ENCODE measurements around the gene CFAP46.

Gene CFAP46

GRCh38 chr10:132880128-132880981 lies 62.0 kb downstream of the CFAP46 start:
- DNase-seq (ENCODE audit: low spot score): no peak

DNA sequence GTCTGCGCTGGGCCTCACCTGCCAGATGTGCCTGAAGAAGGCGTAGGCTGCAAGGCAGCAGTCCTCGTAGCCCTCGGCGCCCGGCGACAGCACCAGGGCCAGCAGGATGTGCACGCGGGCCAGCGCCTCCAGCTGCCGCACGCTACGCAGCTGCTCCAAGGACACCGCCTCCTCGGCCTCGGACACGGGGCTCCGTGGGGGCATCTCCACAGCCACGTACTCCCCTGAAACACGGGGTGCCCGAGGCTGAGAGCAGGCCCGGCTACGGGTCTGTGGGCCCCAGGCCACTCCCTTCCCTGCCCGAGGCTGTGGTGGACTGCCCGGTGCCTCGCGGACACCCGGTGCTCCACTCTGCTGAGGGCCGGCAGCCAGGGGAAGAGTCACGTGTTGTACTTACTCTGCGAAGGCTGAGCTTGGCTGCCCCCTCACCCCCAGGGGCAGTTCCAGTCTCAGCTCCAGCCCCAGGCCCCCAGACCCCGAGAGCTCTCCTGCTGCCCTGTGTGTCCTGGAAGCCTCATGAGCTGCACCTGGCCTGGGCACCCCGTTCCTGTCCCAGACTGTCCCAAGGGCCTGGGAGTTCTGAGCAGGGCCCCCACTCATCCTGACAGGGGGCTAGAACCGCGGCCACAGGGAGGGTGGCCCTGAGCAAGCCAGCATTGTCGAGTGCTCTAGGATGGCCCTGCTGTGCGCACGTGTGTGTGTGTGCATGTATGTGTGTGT lies 62.8 kb downstream of the CFAP46 start:
- DNase-seq (ENCODE audit: low spot score): peak; percentile 46

GRCh38 chr10:132878730-132879407 lies 63.5 kb downstream of the CFAP46 start:
- DNase-seq (ENCODE audit: low spot score): peak; percentile 42

DNA sequence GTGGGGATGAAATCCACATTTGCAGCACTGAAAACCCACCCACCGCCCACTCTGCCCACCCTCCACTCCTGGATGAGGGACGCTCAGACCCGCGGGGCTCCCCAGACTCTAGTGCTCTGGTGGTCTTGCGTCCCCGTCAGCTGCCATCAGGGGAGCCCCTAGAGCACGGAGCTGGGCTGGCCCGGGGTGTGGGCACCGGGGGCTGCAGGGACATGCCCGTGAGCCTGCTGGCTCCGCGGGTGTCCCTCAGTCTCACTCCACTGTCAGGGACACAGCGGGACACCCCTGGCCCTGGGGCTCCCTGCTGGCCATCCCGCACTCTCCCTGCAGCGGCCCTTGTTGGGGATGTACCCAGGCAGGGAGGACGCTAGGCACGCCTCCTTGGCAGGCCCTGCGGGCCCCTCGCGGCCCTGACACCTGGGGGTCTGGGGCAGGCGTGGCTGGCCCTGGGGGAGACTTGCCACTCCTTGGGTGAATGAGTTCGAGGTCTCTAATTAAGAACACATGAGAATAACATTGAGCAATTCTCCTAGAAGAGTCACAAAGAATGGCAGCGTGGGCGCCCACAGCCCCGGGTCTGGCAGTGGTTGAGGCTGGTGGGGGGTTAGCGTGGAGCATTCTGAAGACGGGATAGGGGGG lies 64.2 kb downstream of the CFAP46 start:
- DNase-seq (ENCODE audit: low spot score): peak; percentile 42

DNA sequence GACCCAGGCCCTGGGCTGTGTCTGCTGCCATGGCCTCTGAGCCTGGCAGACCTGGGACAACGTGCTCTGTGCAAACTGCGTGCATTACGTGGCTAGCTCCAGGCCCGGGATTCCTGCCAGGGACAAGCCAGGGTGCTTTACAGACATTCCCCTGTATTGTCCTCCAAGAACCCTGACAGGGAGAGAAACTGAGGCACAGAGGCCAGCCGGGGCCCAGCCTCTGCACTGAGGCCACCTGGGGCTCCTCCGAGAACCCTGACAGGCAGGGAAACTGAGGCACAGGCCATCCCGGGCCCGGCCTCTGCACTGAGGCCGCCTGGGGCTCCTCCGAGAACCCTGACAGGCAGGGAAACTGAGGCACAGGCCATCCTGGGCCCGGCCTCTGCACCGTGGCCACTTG lies 64.9 kb downstream of the CFAP46 start:
- no peak for DNase-seq (ENCODE audit: low spot score)

GRCh38 chr10:132876993-132877431 lies 65.4 kb downstream of the CFAP46 start:
- DNase-seq (ENCODE audit: low spot score): peak; percentile 29

DNA sequence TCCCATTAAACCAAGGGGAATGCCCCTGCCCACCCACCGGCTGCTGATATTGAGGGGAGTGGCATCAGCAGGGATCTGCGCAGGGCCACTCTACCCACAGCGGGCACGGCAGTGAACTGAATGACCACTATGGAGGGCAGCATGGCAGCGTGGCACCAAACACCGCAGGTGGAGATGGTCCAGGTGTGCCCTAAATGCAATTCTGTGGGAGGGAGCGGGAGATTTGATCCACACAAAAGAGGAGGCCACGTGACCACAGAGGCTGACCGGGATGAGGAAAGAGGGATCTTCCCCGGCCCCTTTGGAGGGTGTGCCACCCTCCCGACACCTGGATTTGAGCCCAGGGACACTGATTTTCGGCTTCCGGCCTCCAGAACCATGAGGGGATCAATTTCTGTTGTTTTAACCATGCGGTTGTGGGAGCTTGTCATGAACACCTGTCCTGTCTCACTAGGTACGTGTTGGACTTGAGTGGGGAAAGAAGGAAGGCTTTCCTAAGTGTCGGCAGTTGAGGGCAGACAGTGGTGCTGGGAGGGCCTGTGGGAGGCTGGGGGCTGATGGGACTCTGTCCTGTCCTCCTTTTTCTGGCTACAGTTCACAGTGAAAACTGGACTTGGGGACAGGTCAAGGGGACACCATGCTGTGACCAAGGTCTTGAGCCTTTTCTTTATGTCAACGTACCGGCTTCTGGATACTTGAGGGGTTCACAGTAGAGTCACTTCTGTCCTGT lies 66.1 kb downstream of the CFAP46 start:
- no peak for DNase-seq (ENCODE audit: low spot score)

DNA sequence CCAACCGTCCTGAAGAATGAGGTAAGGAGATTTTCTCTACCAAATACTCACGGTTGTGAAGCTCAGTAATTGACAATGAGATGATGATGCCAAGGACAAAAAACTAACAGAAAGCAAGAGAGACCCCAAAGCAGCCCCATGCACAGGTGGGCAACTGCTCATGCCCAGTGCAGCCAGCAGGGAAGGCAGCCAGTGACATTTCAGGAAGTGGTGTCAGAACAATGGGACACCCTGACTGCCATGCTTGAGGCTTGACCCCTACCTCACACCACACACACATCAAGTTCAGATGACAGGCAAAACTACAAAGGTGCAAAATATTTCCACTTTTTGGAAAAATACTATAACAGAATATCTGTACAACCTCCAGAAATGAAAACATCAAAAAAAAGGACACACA lies 66.9 kb downstream of the CFAP46 start:
- no peak for DNase-seq (ENCODE audit: low spot score)

GRCh38 chr10:132873395-132873794 lies 69.0 kb downstream of the CFAP46 start:
- no peak for DNase-seq (ENCODE audit: low spot score)

GRCh38 chr10:132872658-132873057 lies 69.7 kb downstream of the CFAP46 start:
- DNase-seq (ENCODE audit: low spot score): no peak

GRCh38 chr10:132870426-132870825 lies 71.9 kb downstream of the CFAP46 start:
- no peak for DNase-seq (ENCODE audit: low spot score)

DNA sequence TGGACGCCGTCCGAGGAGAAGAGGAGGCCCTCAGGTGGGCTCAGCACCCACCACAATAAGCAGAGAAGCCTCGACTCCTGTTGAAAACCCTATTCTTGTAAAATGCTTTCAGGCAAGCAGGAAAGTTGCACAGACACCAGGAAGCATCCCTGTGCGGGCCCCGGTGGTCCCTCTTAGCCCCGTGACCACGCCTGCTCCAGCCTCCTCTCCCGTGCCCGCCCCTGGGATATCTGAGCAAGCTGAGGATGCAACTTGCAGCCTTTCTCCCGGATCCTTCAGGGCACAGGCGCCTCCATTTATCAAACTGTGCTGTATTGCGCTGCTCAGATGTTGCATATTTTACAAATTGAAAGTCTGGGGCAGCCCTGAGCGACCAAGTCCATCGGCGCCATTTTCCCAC lies 72.7 kb downstream of the CFAP46 start:
- no peak for DNase-seq (ENCODE audit: low spot score)

GRCh38 chr10:132868995-132869394 lies 73.4 kb downstream of the CFAP46 start:
- no peak for DNase-seq (ENCODE audit: low spot score)

DNA sequence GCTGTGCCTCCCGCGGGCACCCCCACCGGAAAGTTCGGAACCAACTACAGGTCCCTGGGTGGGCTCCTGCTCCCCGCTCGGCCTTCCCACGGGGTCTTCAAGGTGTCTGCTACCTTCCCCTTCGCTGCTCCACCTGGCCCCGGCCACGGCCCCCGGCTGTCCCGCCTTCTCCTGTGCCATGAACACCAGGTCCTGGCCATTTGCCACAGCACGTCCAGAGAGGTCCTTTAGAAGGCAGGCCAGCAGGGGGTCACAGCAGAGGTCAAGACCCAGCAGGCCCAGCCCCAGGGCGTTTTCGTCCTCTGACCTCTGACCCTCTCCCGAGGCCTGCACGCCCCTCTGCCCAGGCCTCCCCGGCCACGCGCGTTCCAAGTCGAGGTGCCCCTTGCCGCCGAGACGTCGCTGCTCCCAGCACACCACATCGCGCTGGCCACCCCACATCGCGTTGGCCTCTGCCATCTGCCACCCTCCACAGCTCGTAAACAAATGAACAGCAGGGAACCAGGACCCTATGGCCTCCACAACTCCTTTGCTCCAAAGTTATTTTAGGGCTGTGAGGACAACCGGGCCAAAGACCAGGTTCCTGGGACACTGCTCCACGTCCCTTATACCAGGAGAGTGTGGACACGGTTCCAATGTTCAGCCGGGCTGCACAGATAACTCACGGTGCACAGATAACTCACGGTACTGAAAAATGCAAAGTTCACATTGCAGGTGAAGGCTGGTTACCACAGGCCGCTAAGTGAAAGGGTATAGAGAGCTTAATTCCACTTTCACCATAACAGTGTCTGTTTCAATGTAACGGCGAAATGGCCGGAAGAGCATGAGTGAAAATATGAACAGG lies 74.3 kb downstream of the CFAP46 start:
- no peak for DNase-seq (ENCODE audit: low spot score)

DNA sequence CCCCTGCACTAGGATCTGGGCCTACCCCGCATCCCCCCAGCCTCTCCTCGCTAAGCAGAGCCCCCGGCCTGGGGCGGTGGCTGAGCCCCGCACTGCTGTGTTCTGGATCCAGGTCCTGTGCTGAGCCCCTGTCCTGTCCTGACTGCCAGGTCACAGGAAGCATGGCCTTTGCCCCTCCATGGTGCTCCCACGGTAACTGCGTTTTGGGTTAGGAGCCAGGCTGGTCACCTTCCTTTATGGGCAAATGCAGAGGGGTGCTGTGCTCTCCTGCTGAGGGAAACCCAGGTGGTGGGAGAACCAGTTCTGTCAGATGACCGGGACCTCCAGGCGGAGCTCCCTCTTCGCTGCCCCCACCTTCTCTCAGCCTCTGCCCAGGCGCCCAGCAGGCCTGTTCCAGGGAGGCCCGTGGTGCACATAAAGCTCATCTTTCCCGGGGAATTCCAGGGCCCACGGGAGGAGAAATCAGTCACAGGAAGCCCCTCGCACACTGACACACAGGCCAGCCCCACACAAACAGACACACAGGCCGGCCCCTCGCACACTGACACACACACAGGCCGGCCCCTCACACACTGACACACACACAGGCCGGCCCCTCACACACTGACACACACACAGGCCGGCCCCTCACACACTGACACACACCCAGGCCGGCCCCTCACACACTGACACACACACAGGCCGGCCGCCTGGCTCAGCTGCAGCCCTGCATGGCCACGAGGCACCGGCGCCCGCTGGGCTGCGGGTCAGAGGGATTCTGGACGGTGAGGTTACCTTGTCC lies 75.6 kb downstream of the CFAP46 start:
- no peak for DNase-seq (ENCODE audit: low spot score)

DNA sequence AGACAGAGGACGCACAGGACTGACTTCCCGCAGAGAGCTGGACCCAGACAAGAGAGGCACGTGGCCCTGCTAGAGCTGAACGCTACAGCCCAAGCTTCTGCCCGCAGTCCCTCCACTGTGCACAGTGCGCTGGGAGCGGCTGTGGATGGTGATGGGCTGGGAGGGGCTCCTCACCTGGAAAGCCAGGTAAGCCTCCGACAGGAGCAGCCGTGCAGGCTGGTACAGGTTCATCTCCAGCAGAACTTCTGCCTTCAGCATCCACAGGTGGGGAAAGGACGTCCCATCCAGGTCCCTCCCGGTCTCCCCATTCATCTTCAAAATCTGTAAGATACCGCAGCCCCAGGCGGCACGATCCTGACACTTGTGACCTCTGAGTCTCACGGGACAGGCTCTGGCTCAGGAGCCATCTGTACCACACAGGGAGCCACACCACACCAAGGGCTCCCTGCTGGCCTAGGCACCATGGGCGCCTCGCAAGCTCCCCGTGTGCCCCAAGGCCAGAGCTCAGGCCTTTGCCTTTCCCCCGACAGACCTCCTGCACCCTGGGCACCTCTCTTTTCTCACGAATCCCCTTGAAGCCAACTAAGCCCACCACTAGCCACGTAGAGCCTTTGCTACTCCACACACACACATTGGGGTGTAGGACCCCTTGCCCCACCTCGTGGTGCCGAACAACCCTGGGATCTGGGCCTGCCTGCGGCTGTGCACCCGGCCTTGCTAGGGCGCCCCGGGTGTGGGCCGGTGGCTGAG lies 76.3 kb downstream of the CFAP46 start:
- no peak for DNase-seq (ENCODE audit: low spot score)

DNA sequence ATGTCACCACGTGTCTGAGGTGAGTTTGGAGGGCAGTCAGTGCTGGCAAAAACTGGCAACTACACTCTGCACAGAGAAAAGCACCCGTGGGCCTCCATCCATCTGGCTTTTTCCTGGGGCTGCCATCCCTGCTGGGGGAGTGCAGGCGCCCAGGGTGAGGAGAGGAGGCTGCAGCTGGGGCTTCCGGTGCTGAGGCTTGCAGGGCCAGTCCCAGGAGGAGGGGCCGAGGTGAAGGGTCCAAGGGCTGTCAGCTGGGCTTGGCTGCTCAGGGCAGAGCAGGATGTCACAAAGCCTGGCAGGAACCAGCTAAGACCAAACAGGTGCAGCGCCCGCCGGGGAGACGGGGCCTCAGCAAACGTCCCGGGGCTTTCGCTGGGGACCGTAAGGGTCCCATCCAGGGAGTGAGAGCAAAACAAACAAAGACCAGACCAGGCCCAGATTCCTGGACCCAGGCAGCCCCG lies 77.2 kb downstream of the CFAP46 start:
- peak; percentile 41 for DNase-seq (ENCODE audit: low spot score)

DNA sequence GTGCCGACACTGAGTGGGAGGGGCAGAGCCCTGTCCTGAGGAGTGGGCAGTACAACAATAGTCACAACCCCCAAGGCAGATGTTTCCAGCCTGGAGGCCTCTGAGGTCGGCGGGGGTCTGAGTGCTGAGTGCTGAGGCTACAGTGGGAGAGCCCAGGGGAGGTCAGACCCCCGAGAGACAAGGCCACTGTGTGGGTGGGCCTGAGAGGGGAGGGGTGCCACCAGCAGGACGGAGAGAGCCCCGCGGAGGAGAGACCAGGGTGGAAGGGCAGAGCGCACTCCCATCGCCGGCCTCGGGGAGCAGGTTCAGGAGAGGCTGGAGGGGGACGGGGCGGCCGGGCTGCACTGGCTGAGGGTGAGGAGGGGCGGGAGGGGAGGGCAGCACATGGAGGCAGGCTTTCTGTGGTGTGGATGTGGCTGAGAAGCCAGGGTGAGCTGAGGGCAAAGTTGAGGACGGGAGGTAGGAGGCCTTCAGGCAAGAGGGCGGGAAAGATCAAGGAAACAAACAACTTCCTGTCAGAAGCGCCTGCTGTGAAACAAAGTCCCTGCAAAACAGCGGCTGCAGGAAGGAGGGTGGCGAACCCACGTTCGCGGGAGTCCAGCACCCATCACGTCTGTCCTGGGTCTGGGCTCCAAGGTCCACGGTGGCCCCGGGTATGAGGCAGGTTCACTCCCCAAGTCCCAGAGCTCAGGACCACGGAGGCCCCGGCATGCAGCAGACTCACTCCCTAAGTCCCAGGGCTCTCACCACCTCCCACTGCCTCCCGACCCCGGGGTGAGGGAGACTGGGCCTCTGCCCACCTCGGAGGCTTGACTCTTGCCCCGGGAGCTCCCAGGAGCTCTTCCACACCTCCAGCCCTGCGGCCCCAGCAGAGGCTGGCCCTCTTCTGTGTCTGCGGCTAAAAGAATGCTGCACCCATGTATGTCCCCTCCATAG lies 79.6 kb downstream of the CFAP46 start:
- DNase-seq (ENCODE audit: low spot score): no peak
